Type B pancreatic cell (in vitro differentiated cells): ENCODE results near the gene ADORA2B. TPM values are rescaled to one million over a fixed set of nuclear protein-coding genes. Genes with fewer than 3 reads are reported as not detected.
"Not testable (repeated sequence)": the region's sequence is repeated elsewhere in the genome, so short reads cannot be mapped to it uniquely, and the experiment has no call there.

ENCODE experiments used
- DNase-seq: peaks from one replicate; pipeline ENCODE4 v3.0.0; 2021; ENCODE audit warnings: mixed read lengths; ENCODE audit not compliant: unreplicated experiment; ENCODE audit errors: extremely low spot score
- H3K27ac Mint-ChIP-seq: 2 replicates; pipeline ENCODE4 v1.8.0; 2021; ENCODE audit warnings: mild to moderate bottlenecking, mixed read lengths
- H3K27me3 Mint-ChIP-seq: 2 replicates; pipeline ENCODE4 v1.8.0; 2021; ENCODE audit warnings: mixed read lengths
- H3K36me3 Mint-ChIP-seq: 2 replicates; pipeline ENCODE4 v1.8.0; 2021; ENCODE audit warnings: mixed read lengths
- H3K4me1 Mint-ChIP-seq: one replicate; pipeline ENCODE4 v1.8.0; 2021; ENCODE audit warnings: mixed read lengths; ENCODE audit not compliant: unreplicated experiment
- H3K4me3 Mint-ChIP-seq: 2 replicates; pipeline ENCODE4 v1.8.0; 2021; ENCODE audit warnings: mild to moderate bottlenecking, mixed read lengths
- H3K9me3 Mint-ChIP-seq: 2 replicates; pipeline ENCODE4 v1.8.0; 2021; ENCODE audit warnings: mixed read lengths
- total RNA-seq: library from RNA; stranded (reverse); gene quantifications from 2 replicates; pipeline ENCODE4 v1.2.1, GENCODE V29; 2021; ENCODE audit warnings: low replicate concordance
- TF ChIP-seq, protein P1 (sequence below): fragments of 200-600 bp; sonication (generic); conservative IDR thresholded peaks from 2 replicates; pipeline ENCODE4 v1.5.0; 2021; ENCODE audit warnings: antibody characterized with exemption, mild to moderate bottlenecking

Gene ADORA2B
- total RNA-seq, 1 donor from 2014 or later, result 4.0 TPM

DNA sequence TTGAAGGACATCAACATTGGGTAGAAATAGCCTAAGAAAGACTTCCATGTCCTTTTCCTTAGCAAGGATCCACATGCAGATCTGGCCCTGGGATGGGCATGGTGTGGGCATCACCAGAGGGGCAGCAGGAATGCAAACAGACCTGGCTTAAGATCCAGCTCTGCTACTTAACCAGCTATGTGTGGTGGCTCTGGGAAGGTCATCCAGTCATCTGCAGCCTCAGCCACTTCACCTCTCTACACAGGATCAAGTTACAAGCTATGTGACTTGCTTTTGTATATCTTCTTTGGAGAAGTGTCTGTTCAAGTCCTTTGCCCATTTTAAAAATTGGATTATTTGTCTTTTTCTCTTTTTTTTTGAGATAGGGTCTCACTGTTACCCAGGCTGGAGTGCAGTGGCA is 13.5 kb upstream of the ADORA2B start:
- no peaks in the 10 kb centered on the region for H3K4me1 Mint-ChIP-seq
- no peak overlapping the region for H3K4me3 Mint-ChIP-seq
- H3K36me3 Mint-ChIP-seq, result no peaks in the 10 kb centered on the region
- DNase-seq, result no peak
- H3K9me3 Mint-ChIP-seq, result no peaks in the 10 kb centered on the region
- H3K27me3 Mint-ChIP-seq, result peaks cover 18% of the 10 kb centered on the region
- TF ChIP-seq, protein P1, sequence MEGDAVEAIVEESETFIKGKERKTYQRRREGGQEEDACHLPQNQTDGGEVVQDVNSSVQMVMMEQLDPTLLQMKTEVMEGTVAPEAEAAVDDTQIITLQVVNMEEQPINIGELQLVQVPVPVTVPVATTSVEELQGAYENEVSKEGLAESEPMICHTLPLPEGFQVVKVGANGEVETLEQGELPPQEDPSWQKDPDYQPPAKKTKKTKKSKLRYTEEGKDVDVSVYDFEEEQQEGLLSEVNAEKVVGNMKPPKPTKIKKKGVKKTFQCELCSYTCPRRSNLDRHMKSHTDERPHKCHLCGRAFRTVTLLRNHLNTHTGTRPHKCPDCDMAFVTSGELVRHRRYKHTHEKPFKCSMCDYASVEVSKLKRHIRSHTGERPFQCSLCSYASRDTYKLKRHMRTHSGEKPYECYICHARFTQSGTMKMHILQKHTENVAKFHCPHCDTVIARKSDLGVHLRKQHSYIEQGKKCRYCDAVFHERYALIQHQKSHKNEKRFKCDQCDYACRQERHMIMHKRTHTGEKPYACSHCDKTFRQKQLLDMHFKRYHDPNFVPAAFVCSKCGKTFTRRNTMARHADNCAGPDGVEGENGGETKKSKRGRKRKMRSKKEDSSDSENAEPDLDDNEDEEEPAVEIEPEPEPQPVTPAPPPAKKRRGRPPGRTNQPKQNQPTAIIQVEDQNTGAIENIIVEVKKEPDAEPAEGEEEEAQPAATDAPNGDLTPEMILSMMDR, result no peak
- no peak overlapping the region for H3K27ac Mint-ChIP-seq

DNA sequence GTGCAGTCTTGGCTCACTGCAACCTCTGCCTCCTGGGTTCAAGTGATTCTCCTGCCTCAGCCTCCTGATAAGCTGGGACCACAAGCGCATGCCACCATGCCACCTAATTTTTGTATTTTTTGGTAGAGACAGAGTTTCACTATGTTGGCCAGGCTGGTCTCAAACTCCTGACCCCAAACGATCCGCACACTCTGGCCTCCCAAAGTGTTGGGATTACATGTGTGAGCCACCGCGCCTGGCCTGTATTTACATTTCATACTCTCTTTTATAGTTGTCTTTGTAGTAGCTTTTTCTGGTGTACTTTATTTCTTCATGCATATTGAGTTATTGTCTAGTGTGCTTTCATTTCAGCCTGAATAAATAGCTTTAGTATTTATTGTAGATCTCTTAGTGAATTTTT is 10.1 kb upstream of the ADORA2B start:
- Mint-ChIP-seq H3K36me3 (no peaks in the 10 kb centered on the region), H3K9me3 (no peaks in the 10 kb centered on the region), H3K4me3 (no peak overlapping the region), H3K4me1 (no peaks in the 10 kb centered on the region), H3K27me3 (peaks cover under 1% of the 10 kb centered on the region), H3K27ac (no peak overlapping the region)
- DNase-seq, result no peak
- TF ChIP-seq, protein P1, result no peak

DNA sequence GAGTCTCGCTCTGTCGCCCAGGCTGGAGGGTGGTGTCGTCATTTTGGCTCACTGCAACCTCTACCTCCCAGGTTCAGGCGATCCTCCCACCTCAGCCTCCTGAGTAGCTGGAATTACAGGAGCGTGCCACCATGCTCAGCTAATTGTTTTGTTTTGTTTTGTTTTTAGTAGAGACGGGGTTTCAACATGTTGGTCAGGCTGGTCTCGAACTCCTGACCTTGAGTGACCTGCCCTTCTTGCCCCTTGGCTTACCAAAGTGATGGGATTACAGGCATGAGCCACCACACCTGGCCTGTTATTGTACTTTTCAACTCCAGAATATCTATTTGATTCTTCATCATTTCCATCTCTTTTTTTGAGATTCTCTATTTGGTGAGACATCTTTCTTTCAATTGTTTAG is 9.0 kb upstream of the ADORA2B start:
- H3K27ac Mint-ChIP-seq, result no peak overlapping the region
- no peaks in the 10 kb centered on the region for H3K9me3 Mint-ChIP-seq
- no peak overlapping the region for H3K4me3 Mint-ChIP-seq
- H3K27me3 Mint-ChIP-seq, result peaks cover 7% of the 10 kb centered on the region
- DNase-seq, result no peak
- no peaks in the 10 kb centered on the region for H3K4me1 Mint-ChIP-seq
- no peaks in the 10 kb centered on the region for H3K36me3 Mint-ChIP-seq
- TF ChIP-seq, protein P1, result no peak

DNA sequence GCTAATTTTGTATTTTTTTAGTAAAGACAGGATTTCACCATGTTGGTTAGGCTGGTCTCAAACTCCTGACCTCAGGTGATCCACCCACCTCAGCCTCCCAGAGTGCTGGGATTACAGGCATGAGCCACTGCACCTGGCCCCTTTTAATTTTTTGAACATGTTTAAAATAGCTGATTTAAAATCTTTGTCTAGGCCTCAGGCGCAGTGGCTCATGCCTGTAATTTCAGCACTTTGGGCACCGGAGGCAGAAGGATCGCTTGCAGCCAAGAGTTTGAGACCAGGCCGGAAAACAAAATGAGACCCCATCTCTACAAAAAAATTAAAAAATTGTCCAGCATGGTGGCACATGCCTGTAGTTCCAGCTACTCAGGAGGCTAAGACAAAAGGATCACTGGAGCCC is 8.4 kb upstream of the ADORA2B start:
- H3K4me1 Mint-ChIP-seq, H3K27ac Mint-ChIP-seq, DNase-seq, H3K36me3 Mint-ChIP-seq, H3K9me3 Mint-ChIP-seq, H3K4me3 Mint-ChIP-seq, H3K27me3 Mint-ChIP-seq: not testable (repeated sequence)

DNA sequence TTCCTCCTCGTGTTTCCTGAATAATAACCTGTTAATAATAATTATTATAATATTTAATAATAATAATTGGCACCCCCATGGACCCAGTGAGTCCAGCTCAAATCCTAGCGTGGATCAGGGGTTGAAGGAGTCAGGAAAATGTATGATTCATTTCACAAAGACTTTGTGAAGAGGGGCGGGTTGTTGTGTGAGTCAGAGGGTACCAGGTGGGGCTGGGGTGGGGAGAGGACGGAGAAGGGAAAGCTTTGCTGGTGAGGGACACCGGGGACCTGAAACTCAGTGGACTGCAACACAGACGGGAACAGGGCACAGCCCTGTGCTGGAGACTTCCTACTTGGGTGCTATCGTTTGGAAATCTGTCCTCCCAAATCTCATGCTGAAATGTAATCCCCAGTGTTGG is 3.1 kb upstream of the ADORA2B start:
- Mint-ChIP-seq H3K36me3 (no peaks in the 10 kb centered on the region), H3K4me3 (no peak overlapping the region), H3K4me1 (peaks cover 6% of the 10 kb centered on the region), H3K27me3 (peaks cover 37% of the 10 kb centered on the region), H3K9me3 (no peaks in the 10 kb centered on the region), H3K27ac (no peak overlapping the region)
- TF ChIP-seq, protein P1, result no peak
- DNase-seq, result no peak

DNA sequence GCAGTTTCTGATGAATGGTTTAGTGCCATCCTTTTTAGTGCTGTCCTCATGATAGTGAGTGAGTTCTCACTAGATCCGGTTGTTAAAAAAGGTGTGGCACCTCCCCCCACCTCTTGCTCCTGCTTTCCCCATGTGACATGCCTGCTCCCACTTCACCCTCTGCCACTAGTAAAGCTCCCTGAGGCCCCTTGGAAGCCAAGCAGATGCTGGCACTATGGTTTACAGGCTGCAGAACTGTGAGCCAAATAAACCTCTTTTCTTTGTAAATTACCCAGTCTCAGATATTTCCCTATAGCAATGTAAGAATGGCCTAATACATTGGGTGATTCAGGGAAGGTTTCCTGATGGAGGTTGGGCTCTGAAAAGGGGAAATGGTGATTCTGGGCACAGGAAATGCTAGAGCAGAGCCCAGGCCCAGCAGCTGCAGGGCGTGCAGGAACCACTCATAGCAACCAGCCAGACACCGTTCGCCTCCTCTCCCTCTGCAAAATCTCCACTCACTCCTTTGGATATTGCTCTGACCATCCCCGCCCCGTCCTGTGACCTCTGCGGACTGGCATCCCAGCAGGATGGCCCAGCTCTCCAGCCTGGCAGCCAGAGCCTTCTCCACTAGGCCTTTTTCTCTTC is 2.6 kb upstream of the ADORA2B start:
- Mint-ChIP-seq H3K9me3 (no peaks in the 10 kb centered on the region), H3K4me3 (no peak overlapping the region), H3K27ac (no peak overlapping the region), H3K4me1 (peaks cover 6% of the 10 kb centered on the region), H3K36me3 (no peaks in the 10 kb centered on the region), H3K27me3 (peaks cover 43% of the 10 kb centered on the region)
- no peak for DNase-seq
- TF ChIP-seq, protein P1, result no peak
